Measurements from ENCODE around the gene MTM1.

GRCh38 chrX:150533863-150534262 is 34.6 kb upstream of the MTM1 start:
- no peak for TF ChIP-seq REST (IDR thresholded peaks at IDR 0.05; ENCODE audit: insufficient read depth in 1 of 2, low read depth in 2 of 2, low read length in 2 of 2)
- no peak for TF ChIP-seq POLR2AphosphoS5 (IDR thresholded peaks at IDR 0.05; ENCODE audit: low read depth, low read length)

Measured in PFSK-1 (cell line).